Erythroblast (primary cell): Measurements from ENCODE around the gene MAP3K20.

Experiments used
- GATA1 ChIP-seq: IDR thresholded peaks from 2 replicates; pipeline ENCODE4 v1.6.1; 2011; ENCODE audit warnings: low read depth, mild to moderate bottlenecking, control low read depth, low read length, moderate library complexity
- POLR2A ChIP-seq: IDR thresholded peaks from 2 replicates; pipeline ENCODE4 v1.6.1; 2011; ENCODE audit warnings: mild to moderate bottlenecking, low read length

- TF ChIP-seq POLR2A (no peak), GATA1 (no peak)
These were observed 183.1 kb downstream of the MAP3K20 start for GRCh38 chr2:173258701-173259100.
